ENCODE data around the gene PDE6H. TPM values are rescaled to one million over a fixed set of nuclear protein-coding genes. Genes with fewer than 3 reads are reported as not detected.

The PDE6H gene
- polyA plus RNA-seq, 1 of the 3 experiments (the other 2 are of a cell fraction): not detected

GRCh38 chr12:14934511-14934910 lies 38.3 kb upstream of the PDE6H start:
- ChIA-PET POLR2A (no interaction called here), CTCF (interaction anchor here (1.2 kb wide), 1 partner anchor 22 kb away, joined by 3 read pairs; no protein-coding TSS in a partner anchor)
- Histone ChIP-seq H3K27me3 (ENCODE audit: insufficient read depth) (no peaks in the 10 kb centered on the region), H3K4me2 (no peak overlapping the region), H4K20me1 (ENCODE audit: insufficient read depth) (no peaks in the 10 kb centered on the region), H3K4me3 (ENCODE audit: low read depth in 2 of 2, low read length in 1 of 2) (no peak overlapping the region), H3K79me2 (ENCODE audit: insufficient read depth) (no peaks in the 10 kb centered on the region), H3K36me3 (replicated peaks in 1 of 2; ENCODE audit: control insufficient read depth in 1 of 2, insufficient read depth in 2 of 2, low read length in 1 of 2) (no peaks in the 10 kb centered on the region), H3K4me1 (ENCODE audit: control insufficient read depth in 1 of 2, insufficient read depth in 2 of 2, low read depth in 1 of 2, low read length in 1 of 2) (peaks cover 0 to 10% of the 10 kb centered on the region in 2 experiments; a peak in 2 of 4 replicates), H2AFZ (ENCODE audit: low read depth) (no peak overlapping the region; the same call in 1 of the 2 replicates), H3K27ac (ENCODE audit: low read depth in 2 of 2, low read length in 1 of 2) (no peak overlapping the region), H3K9me3 (no peaks in the 10 kb centered on the region), H3K9ac (no peak overlapping the region), H3F3A (replicated peaks; ENCODE audit: insufficient read depth) (peaks cover 9% of the 10 kb centered on the region), H3K9me2 (no peaks in the 10 kb centered on the region)
- DNase-seq: no peak
- WGBS (ENCODE audit: low lambda C conversion rate): 93% methylated on average over 2 of the region's 2 CpGs
- no peak for TF ChIP-seq GABPA (IDR thresholded peaks at IDR 0.05; ENCODE audit: low read depth)
- no peak for TF ChIP-seq CTCF (IDR thresholded peaks at IDR 0.05)
- no peak for TF ChIP-seq NRF1 (IDR thresholded peaks at IDR 0.05; ENCODE audit: low read depth, low read length)
- no peak for TF ChIP-seq EP300 (IDR thresholded peaks at IDR 0.05; ENCODE audit: borderline replicate concordance in 1 of 2, low read depth in 1 of 2, low read length in 1 of 2)
- TF ChIP-seq YY1 (IDR thresholded peaks at IDR 0.05; ENCODE audit: low read depth): no peak
- TF ChIP-seq IRF3 (IDR thresholded peaks at IDR 0.05; ENCODE audit: low read depth, low read length): no peak
- no peak for TF ChIP-seq REST (IDR thresholded peaks at IDR 0.05; ENCODE audit: low read depth, low read length)
- no peak for TF ChIP-seq SMC3 (IDR thresholded peaks at IDR 0.05; ENCODE audit: low read depth, low read length)
- no peak for TF ChIP-seq MXI1 (IDR thresholded peaks at IDR 0.05; ENCODE audit: low read depth, low read length)
- no peak for TF ChIP-seq SIN3A (IDR thresholded peaks at IDR 0.05; ENCODE audit: borderline replicate concordance, low read depth, low read length)
- TF ChIP-seq PBX3 (IDR thresholded peaks at IDR 0.05): no peak
- TF ChIP-seq POLR2AphosphoS5 (IDR thresholded peaks at IDR 0.05; ENCODE audit: low read depth, low read length): no peak
- no peak for TF ChIP-seq TEAD4 (IDR thresholded peaks at IDR 0.05; ENCODE audit: borderline replicate concordance, insufficient read depth)
- TF ChIP-seq ELF1 (IDR thresholded peaks at IDR 0.05): no peak

Measured in SK-N-SH (cell line).